T47D (cell line): ENCODE measurements around the gene SPON2.

ENCODE experiments used
- DNase-seq, 2 experiments: peaks; one replicate each; pipeline versions ENCODE4 v3.0.0 to v3.0.0-alpha.2; 2011 to 2012; ENCODE audit warnings: low read depth in 1 of 2, low spot score in 1 of 2
- JUND ChIP-seq: IDR thresholded peaks from 2 replicates; pipeline ENCODE4 v1.6.1; 2012; ENCODE audit warnings: low read depth
- in situ Hi-C: cut with HindIII; loops from 2 replicates; pipeline ENCODE4 v1.10.0; 2016; ENCODE audit warnings: low sequenced_read_pairs, low pct_unique_long_range_greater_than_20kb

The SPON2 gene

DNA sequence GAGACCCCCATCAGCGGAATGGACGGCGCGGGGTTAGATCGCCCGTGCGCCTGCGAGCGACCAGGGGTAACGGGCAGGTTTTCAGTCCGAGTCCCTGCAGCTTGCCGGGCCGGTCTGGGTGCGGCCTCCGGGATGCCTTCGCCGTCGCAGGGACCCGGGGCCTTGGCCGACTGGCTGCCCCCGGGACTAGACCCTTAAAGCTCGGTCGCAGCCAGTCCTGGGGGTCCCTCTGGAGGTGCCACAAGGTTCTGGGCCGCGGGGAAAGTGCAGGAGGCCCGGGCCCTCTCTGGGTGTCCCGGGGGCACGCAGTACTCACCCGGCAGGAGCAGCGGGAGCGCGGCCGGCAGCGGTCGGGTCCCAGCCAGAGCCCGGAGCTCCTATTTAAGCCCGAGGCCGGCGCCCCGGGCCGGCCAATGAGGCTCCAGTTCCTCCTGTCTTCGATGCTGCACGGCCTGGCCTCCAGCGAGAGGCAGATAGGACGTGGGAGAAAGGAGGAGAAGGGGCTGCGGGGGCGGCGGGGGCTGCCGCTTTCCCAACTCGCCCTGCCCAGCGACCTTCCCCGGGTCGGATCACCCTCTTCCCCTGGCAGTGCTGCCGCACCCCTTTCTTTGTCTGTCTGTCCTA is at the start of gene SPON2:
Gene SPON2, minus strand, starts transcription at position 356 of the 624 bp plus-strand sequence.
- in situ Hi-C loops = no loop called here
- DNase-seq = no peak
- no peak for TF ChIP-seq JUND

DNA sequence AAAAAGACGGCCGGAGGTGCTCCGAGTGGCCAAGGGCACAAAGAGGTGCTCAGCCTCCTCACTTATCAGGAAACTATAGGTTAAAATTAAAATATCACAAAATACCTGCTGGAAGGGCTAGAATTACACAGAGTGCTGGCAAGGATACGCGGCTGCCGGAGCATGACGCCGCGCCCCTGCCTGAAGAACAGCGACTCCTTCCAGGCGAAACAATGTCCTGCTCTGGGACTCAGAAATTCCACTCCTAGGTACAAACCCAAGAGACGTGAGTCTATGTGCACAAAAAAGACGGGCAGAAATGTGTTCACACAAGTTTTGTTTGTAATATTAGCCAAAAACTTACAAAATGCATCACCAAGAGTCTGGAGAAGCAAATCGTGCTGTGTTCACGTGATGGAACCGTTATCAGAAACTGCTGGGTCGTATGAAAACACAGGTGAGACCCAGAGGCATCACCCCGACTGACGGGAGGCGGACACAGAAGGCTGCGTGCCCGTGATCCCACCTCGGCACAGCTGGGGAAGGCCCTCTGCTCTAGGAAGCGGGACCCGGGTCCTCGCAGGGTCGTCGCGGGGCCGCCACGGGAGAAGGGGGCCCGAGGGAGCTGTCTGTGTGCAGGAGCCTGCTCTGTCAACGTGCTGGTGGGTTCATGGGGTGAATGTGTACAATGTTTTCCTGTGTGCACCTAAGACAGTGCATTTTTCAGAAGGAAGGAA is 48.9 kb upstream of the SPON2 start:
- no peak for TF ChIP-seq JUND
- in situ Hi-C loops = no loop called here
- no peak for DNase-seq

DNA sequence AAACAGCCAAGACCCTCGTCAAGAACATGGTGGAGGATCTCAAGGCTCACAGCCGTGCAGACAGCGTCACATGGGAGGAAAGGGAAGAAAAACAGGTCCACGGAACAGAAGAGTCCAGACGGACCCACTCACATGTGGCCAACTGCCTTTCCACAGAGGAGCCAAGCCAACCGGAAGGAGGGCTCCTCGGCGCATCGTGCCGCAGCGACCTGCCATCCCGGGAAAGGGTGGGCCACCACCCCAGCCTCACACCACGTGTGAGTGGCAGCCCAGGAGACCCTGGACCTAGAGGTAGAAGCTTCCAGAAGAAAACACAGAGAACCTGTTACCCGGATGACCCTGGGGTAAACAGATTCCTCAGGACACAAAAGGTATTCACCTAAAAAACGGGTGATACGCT is 48.2 kb upstream of the SPON2 start:
- TF ChIP-seq JUND = no peak
- in situ Hi-C loops = no loop called here
- DNase-seq = no peak

DNA sequence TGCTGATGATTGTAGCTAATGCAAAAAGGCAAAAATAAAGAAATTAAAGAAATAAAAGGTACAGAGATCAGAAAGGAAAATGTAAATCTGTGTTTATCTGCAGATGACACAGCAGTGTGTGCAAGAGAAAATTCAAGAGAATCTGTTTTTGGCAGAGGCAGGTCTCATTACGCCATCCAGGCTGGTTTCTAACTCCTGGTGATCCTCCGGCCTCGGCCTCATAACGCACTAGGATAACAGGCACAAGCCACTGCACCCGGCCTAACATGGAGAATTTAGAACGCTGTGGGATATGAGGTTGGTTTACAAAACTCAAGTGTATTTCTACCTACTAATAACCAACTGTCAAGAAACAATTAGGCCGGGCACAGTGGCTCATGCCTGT is 47.2 kb upstream of the SPON2 start:
- in situ Hi-C loops = no loop called here
- no peak for TF ChIP-seq JUND

DNA sequence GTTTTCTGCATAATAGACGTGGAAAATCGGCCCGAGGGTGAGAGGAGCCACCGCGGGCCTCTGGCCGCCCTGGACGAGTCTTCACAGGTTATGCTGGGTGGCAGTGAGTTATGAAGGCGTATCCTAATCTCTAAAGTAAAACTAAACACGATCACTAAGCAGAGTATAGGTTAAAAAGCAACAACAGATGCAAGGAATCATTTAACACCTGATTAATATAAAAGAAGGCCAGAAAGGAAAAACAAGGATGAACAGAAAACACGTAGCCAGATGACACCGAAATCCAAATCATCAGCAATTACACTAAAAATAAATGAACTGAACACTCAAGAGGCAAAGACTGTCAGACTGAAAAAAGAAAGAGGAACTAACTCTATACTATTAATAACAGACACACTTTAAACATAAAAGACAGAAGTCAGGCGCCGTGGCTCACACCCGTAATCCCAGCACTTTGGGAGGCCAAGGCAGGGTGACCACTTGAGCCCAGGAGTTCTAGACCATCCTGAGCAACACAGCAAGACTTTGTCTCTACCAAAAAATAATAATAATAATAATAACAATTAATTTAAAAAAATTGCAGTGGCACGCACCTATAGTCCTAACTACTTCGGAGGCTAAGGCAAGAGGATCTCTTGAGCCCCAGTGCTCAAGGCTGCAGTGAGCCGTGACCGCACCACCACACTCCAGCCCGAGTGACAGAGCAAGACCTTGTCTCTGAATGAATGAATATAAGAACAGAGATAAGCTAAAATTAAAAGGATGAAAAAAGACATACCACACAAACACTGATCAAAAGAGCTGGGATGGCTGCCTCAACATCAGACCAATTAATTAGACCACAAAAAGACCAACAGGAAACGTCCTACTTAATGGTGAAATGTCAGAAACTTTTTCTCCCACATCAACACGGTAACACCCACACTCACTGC is 46.5 kb upstream of the SPON2 start:
- TF ChIP-seq JUND = no peak
- no peak for DNase-seq
- in situ Hi-C loops = no loop called here

More for the DNA sequence above, 47.2 kb upstream of the SPON2 start:
- no peak for DNase-seq

DNA sequence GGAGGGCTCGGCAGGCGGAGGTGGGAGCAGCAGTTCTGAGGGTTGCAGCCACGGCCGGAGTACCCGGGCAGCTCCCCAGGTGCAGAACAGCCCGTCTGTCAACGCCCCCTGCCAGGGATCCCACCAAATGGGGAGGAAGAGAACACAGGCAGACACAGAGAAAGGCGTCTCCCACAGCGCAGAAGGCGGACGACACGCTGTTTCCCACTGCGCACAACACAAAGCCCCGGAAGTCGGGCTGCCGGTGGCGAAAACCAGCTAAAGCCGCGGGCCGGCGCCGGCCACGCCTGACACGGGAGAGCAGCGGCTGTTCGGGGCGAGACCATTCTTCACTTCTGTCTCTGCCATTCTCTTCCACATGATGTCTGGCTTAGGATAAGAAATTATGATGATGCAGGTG is 45.0 kb upstream of the SPON2 start:
- no peak for TF ChIP-seq JUND
- DNase-seq = no peak
- in situ Hi-C loops = no loop called here

DNA sequence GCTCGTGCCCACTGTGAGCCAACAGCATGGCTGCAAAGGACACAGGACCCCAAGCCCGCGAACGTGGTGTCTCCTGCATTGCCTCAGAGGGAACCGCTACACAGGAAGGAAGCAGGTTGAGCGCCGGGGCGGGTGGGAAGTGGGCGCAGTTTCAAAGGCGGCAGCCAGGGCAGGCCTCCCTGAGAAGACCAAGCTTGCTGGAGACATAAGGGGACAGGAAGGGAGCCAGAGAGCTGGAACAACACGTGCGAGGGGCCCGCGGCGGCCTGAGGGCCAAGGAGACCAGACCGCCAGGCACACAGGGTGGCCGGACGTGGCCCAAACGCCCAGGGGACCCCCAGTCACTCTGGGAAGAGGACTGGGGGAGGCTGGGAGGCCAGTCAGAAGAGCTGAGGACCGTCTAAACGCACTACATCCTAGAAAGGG is 44.5 kb upstream of the SPON2 start:
- no peak for DNase-seq
- TF ChIP-seq JUND = no peak
- in situ Hi-C loops = no loop called here

DNA sequence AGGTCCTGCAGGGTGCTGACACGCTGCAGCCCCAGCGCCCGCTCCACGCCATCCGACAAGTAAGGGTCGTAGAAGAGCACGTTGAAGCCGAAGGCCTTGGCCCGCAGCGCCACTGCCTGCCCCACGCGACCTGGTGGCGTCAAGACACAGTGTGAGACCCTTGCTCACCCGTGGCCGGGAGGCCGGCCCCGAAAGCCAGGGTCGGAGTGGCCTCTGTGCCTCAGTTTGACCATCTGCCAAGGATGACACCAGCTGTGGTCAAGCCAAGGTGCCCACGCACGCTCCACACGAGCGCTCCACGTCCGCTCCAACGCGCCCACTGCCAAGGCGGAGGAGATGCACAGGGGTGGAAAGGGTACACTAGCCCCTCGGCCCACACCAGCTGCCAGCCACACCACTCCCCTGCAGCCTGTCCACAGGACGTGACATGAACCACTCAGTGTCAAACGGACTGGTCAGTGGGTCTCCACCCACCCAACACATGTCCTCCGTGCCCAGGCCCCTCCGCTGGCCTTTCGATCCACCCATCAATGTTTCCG is 43.8 kb upstream of the SPON2 start:
- no peak for DNase-seq
- no peak for TF ChIP-seq JUND
- in situ Hi-C loops = no loop called here

DNA sequence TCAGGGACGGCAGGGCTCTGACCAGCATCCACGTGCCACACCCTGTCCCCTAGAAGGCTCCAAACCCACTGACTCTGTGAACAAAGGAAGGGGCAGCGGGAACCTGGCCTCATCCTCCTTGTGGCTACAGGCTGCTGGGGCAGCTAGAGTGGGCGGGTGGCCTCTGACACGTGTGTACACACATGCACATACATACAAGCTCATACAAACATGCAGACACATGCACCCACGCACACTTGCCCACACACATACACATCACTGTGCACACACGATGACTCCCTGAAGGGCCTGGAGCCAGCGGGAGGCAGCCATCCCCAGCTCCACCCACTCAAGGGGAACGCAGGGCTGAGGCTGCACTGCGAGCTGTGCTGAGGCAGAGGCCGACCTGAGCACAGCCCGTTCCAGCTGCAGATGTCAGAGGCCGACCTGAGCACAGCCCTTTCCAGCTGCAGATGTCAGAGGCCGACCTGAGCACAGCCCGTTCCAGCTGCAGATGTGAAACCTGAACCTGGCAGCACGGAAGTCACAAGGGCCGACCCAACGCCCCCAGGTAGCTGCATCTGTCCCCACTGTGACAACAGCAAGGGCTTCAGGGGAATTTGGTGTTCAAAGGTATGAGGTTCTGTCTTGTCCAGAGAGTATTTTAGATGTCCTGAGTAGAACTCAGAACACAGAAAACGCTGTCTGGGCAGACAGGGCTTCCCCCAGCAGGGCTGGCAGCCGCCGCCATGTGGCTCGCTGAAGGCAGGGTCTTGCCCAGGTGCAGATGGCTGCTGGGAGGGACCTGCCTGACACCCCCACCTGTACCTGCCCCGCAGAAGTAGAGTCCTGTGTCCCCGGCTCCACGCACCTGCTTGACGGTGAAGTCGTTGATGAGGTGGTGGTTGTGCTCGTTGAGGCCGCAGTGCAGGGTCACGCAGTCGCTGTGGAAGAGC is 43.0 kb upstream of the SPON2 start:
- in situ Hi-C loops = no loop called here
- TF ChIP-seq JUND = no peak
- no peak for DNase-seq

DNA sequence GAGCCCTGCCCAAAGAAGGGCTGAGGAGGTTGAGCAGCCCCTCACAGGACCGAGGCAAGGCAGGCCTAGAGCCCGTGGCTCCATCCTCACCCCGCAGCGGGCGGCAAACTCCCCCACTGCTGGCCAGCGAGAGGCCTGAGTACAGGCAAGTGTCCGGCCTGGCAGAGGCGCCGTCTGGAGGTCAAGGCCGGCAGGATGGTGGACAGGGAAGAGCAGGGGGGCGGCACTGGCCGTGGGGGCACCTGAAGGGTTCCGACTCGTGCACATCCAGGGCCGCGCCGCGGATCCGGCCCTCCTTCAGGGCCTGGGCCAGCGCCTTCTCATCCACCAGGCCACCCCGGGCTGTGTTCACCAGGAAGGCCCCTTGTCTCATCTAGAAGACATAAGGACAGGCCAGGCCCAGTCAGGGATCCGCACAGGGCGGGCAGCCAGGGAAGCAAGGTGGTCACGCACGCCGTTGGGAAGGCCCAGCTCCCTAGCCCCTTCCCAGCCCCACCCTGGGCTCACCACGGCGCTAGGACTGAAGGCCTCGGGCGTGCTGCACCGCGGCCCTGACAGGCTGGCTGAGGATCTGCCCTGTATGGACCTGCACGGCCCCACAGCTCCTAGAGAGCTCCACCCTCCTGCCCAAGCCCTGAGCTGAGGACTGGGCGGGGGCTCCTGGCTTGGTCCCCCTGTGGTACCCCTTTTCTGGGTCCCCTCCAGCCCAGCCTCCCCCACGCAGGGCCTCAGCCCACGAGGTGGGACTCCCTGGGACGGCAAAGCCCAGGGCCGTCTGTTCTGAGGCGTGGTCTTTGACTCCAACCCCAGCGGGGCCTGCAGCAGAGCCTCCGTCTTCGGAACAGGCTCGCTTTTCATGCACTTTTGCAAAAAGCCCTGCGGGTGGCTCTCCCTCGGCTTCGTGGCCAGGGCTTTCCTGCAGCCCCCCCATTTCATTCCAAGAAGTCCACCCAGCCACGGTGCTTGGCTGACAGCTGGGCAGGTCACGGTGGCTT is 42.0 kb upstream of the SPON2 start:
- no peak for DNase-seq
- no peak for TF ChIP-seq JUND

More for the DNA sequence above, 42.0 kb upstream of the SPON2 start:
- in situ Hi-C loops = no loop called here
